ENCODE data around the gene APLP2.

DNA sequence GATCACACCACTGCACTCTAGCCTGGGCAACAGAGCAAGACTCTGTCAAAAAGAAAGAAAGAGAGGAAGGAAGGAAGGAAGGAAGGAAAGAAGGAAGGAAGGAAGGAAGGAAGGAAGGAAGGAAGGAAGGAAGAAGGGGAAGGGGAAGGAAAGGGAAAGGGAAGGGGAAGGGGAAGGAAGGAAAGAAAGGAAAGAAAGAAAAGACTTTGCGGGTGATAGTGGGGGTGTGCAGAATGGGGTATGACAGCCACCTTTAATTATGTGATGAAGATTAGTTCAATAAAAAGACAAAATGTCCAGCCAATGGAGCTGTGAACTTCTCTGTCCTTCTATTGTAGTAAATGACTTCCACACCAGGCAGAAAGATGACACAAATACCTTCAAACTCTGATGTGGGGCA is 8.7 kb upstream of the APLP2 start:
- TF ChIP-seq, protein P1, sequence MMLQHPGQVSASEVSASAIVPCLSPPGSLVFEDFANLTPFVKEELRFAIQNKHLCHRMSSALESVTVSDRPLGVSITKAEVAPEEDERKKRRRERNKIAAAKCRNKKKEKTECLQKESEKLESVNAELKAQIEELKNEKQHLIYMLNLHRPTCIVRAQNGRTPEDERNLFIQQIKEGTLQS (IDR thresholded peaks at IDR 0.05): no peak
- TF ChIP-seq, protein P2, sequence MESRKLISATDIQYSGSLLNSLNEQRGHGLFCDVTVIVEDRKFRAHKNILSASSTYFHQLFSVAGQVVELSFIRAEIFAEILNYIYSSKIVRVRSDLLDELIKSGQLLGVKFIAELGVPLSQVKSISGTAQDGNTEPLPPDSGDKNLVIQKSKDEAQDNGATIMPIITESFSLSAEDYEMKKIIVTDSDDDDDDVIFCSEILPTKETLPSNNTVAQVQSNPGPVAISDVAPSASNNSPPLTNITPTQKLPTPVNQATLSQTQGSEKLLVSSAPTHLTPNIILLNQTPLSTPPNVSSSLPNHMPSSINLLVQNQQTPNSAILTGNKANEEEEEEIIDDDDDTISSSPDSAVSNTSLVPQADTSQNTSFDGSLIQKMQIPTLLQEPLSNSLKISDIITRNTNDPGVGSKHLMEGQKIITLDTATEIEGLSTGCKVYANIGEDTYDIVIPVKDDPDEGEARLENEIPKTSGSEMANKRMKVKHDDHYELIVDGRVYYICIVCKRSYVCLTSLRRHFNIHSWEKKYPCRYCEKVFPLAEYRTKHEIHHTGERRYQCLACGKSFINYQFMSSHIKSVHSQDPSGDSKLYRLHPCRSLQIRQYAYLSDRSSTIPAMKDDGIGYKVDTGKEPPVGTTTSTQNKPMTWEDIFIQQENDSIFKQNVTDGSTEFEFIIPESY (IDR thresholded peaks at IDR 0.05; ENCODE audit: extremely low read depth, insufficient replicate concordance, low read length): no peak
- TF ChIP-seq EZH2phosphoT487 (IDR thresholded peaks at IDR 0.05; ENCODE audit: borderline replicate concordance): no peak
- TF ChIP-seq, protein P3, sequence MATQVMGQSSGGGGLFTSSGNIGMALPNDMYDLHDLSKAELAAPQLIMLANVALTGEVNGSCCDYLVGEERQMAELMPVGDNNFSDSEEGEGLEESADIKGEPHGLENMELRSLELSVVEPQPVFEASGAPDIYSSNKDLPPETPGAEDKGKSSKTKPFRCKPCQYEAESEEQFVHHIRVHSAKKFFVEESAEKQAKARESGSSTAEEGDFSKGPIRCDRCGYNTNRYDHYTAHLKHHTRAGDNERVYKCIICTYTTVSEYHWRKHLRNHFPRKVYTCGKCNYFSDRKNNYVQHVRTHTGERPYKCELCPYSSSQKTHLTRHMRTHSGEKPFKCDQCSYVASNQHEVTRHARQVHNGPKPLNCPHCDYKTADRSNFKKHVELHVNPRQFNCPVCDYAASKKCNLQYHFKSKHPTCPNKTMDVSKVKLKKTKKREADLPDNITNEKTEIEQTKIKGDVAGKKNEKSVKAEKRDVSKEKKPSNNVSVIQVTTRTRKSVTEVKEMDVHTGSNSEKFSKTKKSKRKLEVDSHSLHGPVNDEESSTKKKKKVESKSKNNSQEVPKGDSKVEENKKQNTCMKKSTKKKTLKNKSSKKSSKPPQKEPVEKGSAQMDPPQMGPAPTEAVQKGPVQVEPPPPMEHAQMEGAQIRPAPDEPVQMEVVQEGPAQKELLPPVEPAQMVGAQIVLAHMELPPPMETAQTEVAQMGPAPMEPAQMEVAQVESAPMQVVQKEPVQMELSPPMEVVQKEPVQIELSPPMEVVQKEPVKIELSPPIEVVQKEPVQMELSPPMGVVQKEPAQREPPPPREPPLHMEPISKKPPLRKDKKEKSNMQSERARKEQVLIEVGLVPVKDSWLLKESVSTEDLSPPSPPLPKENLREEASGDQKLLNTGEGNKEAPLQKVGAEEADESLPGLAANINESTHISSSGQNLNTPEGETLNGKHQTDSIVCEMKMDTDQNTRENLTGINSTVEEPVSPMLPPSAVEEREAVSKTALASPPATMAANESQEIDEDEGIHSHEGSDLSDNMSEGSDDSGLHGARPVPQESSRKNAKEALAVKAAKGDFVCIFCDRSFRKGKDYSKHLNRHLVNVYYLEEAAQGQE (IDR thresholded peaks at IDR 0.05; ENCODE audit: low read depth): no peak
- TF ChIP-seq, protein P4, sequence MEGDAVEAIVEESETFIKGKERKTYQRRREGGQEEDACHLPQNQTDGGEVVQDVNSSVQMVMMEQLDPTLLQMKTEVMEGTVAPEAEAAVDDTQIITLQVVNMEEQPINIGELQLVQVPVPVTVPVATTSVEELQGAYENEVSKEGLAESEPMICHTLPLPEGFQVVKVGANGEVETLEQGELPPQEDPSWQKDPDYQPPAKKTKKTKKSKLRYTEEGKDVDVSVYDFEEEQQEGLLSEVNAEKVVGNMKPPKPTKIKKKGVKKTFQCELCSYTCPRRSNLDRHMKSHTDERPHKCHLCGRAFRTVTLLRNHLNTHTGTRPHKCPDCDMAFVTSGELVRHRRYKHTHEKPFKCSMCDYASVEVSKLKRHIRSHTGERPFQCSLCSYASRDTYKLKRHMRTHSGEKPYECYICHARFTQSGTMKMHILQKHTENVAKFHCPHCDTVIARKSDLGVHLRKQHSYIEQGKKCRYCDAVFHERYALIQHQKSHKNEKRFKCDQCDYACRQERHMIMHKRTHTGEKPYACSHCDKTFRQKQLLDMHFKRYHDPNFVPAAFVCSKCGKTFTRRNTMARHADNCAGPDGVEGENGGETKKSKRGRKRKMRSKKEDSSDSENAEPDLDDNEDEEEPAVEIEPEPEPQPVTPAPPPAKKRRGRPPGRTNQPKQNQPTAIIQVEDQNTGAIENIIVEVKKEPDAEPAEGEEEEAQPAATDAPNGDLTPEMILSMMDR (IDR thresholded peaks at IDR 0.05 in 2 of 3, conservative IDR thresholded peaks at IDR 0.05 in 1 of 3; ENCODE audit: borderline replicate concordance in 1 of 3, insufficient read depth in 1 of 3, low read depth in 2 of 3, low read length in 2 of 3): no peak
- TF ChIP-seq, protein P5, sequence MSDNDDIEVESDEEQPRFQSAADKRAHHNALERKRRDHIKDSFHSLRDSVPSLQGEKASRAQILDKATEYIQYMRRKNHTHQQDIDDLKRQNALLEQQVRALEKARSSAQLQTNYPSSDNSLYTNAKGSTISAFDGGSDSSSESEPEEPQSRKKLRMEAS (IDR thresholded peaks at IDR 0.05): no peak
- no peak for TF ChIP-seq SP1 (IDR thresholded peaks at IDR 0.05; ENCODE audit: low read depth)
